H1 (cell line): Measurements from ENCODE around the gene OLFM2. TPM values are rescaled to one million over a fixed set of nuclear protein-coding genes. Genes with fewer than 3 reads are reported as not detected.

Experiments used
- CHD7 ChIP-seq: fragments of 300-600 bp; sonication (generic); IDR thresholded peaks from 2 replicates; pipeline ENCODE4 v1.7.1; 2012; ENCODE audit warnings: low read length, moderate library complexity, mild to moderate bottlenecking, inconsistent platforms; ENCODE audit not compliant: insufficient replicate concordance
- CTBP2 ChIP-seq: IDR thresholded peaks from 2 replicates; pipeline ENCODE4 v1.7.0; 2011; ENCODE audit warnings: borderline replicate concordance, mild to moderate bottlenecking, moderate library complexity, mixed read lengths, low read length; ENCODE audit not compliant: insufficient read depth, insufficient read length
- KDM4A ChIP-seq: IDR thresholded peaks from one replicate; pipeline ENCODE4 v1.7.1; 2012; ENCODE audit warnings: low read depth, mild to moderate bottlenecking, moderate library complexity, low read length, inconsistent platforms; ENCODE audit not compliant: severe bottlenecking
- NANOG ChIP-seq: IDR thresholded peaks from 2 replicates; pipeline ENCODE4 v1.6.1; 2011; ENCODE audit warnings: low read length, low read depth, mild to moderate bottlenecking, inconsistent platforms; ENCODE audit not compliant: insufficient read depth, poor library complexity, severe bottlenecking
- POLR2A ChIP-seq, 2 experiments: IDR thresholded peaks; 1 replicate in 1 of 2; 2 replicates in 1 of 2; pipeline ENCODE4 v1.6.1; 2011; ENCODE audit warnings: low read depth in 2 of 2, low read length in 2 of 2, mild to moderate bottlenecking in 2 of 2; ENCODE audit errors: control extremely low read depth in 1 of 2
- POU5F1 ChIP-seq: IDR thresholded peaks from 2 replicates; pipeline ENCODE4 v1.6.1; 2011; ENCODE audit warnings: low read depth, mild to moderate bottlenecking, low read length, moderate library complexity
- RFX5 ChIP-seq: IDR thresholded peaks from 2 replicates; pipeline ENCODE4 v1.6.1; 2011; ENCODE audit warnings: low read depth, low read length, improper control_type of control experiment, borderline replicate concordance
- SIN3A ChIP-seq, 2 experiments: IDR thresholded peaks in 1 of 2; conservative IDR thresholded peaks in 1 of 2; 2 replicates each; pipeline ENCODE4 v1.6.1; 2011 to 2012; ENCODE audit warnings: low read length in 2 of 2, improper control_type of control experiment in 1 of 2, low read depth in 1 of 2, mild to moderate bottlenecking in 1 of 2
- TBP ChIP-seq: IDR thresholded peaks from 2 replicates; pipeline ENCODE4 v1.6.1; 2011; ENCODE audit warnings: low read depth, low read length, improper control_type of control experiment
- polyA plus RNA-seq, 7 experiments: library from polyadenylated mRNA; depleted of rRNA in 3 of 7; stranded (reverse) in 5 of 7; unstranded in 2 of 7; fragments of >200 nt in 5 of 7; fragments of 200-250 nt in 2 of 7; gene quantifications; 1 replicate in 5 of 7; 2 replicates in 1 of 7; 4 replicates in 1 of 7; pipeline versions ENCODE4 v1.2.1 to v1.2.3, GENCODE V29; 2011 to 2013; ENCODE audit warnings: missing spikeins in 2 of 7, mixed read lengths in 2 of 7
- total RNA-seq: library from RNA; stranded (reverse); fragmentation: NEBNext Ultra II Directional; extraction: Animal tissue kit (Norgen Biotek cat#: 25700); gene quantifications from 2 replicates; pipeline ENCODE4 v1.2.1, GENCODE V29; 2021

Gene OLFM2
- total and polyA plus RNA-seq, 2 of the 8 experiments (the other 6 are each of a cell fraction or from before 2014, with no cell fraction given): 68.2 to 151 TPM

GRCh38 chr19:9943744-9944143, 7.4 kb upstream of the OLFM2 start (continued):
- TF ChIP-seq CHD7 (no peak), POU5F1 (no peak), KDM4A (no peak), RFX5 (no peak), POLR2A (IDR thresholded peaks at IDR 0.05; ENCODE audit: control extremely low read depth in 1 of 2, low read depth in 2 of 2, low read length in 2 of 2) (no peak), SIN3A (conservative IDR thresholded peaks at IDR 0.05 in 1 of 2, IDR thresholded peaks at IDR 0.05 in 1 of 2; ENCODE audit: low read depth in 1 of 2, low read length in 2 of 2) (no peak), NANOG (no peak), TBP (no peak), CTBP2 (no peak)
